ENCODE results near the gene CDNF.
"Not testable (repeated sequence)": the region's sequence is repeated elsewhere in the genome, so short reads cannot be mapped to it uniquely, and the experiment has no call there.

The CDNF gene

DNA sequence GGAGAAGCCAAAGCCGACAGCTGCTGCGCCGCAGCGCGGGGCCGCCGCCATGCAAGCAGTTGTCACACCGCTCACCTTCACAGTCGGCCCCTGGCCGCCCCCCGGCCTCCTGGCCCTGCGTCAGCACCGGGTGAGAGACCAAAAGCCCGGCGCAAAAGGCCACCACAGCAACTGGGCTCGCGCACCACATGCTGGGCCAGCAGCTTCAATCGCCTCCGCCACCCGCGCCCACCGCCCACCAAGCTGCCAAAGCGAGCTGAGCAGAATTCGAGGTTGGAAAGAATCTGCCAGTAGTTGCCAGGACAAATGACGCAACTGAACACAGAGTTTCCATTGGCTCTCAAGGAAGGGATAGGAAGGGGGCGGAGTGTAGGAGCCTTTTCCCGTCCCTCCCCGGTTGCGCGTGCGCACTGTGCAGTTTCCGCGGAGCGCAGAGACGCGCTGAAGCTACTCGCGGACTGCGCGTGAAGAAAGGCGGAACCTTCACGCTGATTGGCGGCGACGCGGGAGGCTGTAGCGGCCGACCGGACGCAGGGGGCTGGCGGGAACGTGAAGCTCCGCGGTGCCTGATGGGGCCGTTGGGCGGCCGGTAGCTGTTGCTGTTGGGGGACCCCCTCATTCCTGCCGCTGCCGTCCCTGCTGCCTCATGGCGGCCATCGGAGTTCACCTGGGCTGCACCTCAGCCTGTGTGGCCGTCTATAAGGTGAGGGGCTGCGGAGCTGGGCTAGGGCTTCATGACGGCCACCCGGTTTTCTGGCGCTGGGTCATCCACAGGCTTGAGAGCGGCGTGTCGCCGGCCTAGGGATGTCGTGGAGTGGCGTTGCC is at the start of gene CDNF, which contains the start of the genes HSPA14 and MSANTD7:
Gene CDNF, minus strand, starts transcription at position 281 of the 825 bp plus-strand sequence. Its CDS starts 91 bp downstream, at position 190.
Gene HSPA14, plus strand, starts transcription at position 550 of the 825 bp plus-strand sequence. Its CDS starts 97 bp downstream, at position 647.
Gene MSANTD7, plus strand, starts transcription at position 550 of the 825 bp plus-strand sequence. CDS start 3,979 bp downstream, outside the sequence.
- peak; percentile 84 for DNase-seq

DNA sequence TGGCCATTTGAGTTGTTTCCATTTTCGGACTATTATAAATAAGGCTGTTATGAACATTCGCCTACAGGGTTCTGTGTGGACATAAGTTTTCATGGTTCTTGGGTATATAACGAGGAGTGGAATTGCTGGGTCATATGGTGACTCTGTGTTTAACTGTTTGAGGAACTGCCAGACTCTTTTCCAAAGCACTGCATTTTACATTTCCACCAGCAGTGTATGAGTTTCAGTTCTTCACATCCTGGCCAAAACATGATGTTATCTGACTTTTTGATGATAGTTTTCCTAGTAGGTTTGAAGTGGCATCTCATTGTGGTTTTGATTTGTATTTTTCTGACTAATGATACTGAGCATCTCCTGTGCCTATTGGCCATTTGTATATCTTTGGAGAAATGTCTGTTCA is 46.2 kb upstream of the CDNF start:
- no peak for DNase-seq

- DNase-seq: no peak
These were observed 42.4 kb upstream of the CDNF start for GRCh38 chr10:14880229-14880628.

- DNase-seq: no peak
These were observed 42.0 kb upstream of the CDNF start for GRCh38 chr10:14879928-14880193.

GRCh38 chr10:14879124-14879927 is 41.5 kb upstream of the CDNF start:
- no peak for DNase-seq

DNA sequence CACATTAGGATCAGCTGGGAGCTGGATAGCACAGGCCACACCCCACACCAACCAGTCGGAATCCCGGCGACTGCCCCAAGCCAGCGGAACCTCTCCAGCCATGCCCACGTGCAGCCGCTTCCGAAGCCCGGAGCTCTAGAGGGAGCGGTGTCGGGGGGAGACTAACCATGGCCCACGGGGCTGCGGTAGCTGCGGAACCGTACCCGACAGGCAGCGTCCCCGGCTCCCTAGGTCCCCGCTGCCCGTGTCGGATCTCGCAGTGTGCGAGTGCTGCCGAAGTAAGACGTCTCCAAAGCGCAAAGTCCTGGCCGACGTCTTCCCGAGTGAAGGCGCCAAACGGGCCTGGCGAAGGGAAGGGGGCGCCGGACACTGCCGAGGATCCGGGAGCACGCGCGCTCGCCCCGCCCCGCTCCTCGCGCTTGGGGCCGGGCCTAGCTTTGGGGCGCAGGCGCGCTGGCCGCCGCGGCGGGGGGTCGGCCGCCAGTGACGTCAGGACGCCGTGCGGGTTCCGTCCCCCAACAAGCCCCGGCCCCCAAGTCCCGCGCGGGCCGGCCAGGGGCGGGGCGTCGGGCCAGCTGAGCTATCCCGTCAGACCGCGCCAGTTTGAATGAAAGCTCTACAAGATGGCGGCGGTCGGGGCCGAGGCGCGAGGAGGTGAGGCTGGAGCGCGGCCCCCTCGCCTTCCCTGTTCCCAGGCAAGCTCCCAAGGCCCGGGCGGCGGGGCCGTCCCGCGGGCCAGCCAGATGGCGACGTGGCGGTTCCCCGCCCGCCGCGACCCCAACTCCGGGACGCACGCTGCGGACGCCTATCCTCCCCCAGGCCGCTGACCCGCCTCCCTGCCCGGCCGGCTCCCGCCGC is 40.7 kb upstream of the CDNF start, which contains the start of gene SUV39H2:
Gene SUV39H2, plus strand, starts transcription at position 601 of the 858 bp plus-strand sequence. Its CDS starts 23 bp downstream, at position 624.
- peak; percentile 13 for DNase-seq

GRCh38 chr10:14876764-14877163 is 38.9 kb upstream of the CDNF start:
- DNase-seq: no peak

DNA sequence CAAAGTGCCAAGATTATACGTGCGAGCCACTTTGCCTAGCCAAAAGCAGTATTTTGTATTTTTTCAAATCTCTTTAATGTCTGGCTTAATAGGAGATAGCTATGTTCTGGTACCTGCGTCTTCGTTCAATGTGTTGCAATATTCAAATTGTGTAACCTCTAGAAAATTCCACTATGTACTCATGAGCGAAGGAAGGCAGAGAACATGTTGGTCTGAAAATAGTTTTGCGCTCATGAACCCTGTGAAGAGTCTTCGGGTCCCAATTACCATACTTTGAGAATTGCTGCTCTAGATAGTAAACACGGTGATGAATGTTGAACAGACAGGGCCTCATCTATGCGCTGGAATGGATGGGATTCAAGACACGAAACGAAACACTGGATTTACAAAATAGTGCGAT is 38.1 kb upstream of the CDNF start:
- no peak for DNase-seq

- DNase-seq: no peak
These were observed 35.4 kb upstream of the CDNF start for GRCh38 chr10:14873090-14873760.

DNA sequence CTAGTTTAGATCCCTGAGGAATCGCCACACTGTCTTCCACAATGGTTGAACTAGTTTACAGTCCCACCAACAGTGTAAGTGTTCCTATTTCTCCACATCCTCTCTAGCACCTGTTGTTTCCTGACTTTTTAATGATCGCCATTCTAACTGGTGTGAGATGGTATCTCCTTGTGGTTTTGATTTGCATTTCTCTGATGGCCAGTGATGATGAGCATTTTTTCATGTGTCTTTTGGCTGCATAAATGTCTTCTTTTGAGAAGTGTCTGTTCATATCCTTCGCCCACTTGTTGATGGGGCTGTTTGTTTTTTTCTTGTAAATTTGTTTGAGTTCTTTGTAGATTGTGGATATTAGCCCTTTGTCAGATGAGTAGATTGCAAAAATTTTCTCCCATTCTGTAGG is 27.0 kb upstream of the CDNF start:
- DNase-seq: not testable (repeated sequence)

- DNase-seq: not testable (repeated sequence)
These were observed 26.6 kb upstream of the CDNF start for GRCh38 chr10:14864466-14864865.

- no peak for DNase-seq
These were observed 23.0 kb upstream of the CDNF start for GRCh38 chr10:14860791-14861190.

DNA sequence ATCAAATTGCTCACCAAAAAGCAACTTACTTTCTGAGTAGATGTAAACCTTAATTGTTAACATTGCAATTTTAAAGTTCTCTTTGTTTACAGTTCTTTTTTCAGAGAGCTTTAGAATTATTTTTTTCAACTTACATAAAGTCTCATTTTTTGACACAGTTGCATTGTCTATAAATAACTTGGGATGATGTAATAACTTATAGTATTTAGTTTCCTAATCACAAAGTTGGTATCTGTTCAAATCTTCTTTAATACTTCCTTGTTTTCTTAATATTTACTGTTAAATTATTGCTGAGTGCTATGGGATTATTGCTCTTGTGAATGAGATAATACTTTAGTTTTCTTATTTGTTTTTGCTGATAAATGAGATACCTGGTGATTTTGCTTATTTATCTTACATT is 21.9 kb upstream of the CDNF start:
- DNase-seq: no peak

- no peak for DNase-seq
These were observed 21.2 kb upstream of the CDNF start for GRCh38 chr10:14859043-14859442.

- DNase-seq: no peak
These were observed 20.6 kb upstream of the CDNF start for GRCh38 chr10:14858338-14858960.

- no peak for DNase-seq
These were observed 17.6 kb upstream of the CDNF start for GRCh38 chr10:14855453-14855852.

- DNase-seq: no peak
These were observed 14.4 kb upstream of the CDNF start for GRCh38 chr10:14852236-14852635.

DNA sequence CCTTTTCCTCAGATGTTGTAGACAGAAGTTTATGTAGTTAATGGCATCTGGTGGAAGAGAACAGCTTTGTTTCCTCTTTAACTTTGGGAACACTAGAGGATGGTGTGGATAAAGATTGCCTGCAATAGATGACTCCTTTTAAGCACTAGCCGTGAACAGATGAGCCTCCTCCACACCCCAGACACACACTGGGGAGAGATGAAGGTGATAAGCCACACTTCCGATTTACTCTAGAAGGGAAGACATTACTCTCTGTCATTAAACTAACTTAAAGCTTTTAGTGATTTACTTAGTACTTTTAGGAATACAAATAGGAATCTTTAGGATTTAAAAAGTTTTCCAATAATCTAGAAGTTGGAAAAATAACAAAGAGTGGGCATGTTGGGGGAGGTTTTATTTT is 7.1 kb upstream of the CDNF start:
- no peak for DNase-seq

- no peak for DNase-seq
These were observed 5.6 kb upstream of the CDNF start for GRCh38 chr10:14843327-14843988.

DNA sequence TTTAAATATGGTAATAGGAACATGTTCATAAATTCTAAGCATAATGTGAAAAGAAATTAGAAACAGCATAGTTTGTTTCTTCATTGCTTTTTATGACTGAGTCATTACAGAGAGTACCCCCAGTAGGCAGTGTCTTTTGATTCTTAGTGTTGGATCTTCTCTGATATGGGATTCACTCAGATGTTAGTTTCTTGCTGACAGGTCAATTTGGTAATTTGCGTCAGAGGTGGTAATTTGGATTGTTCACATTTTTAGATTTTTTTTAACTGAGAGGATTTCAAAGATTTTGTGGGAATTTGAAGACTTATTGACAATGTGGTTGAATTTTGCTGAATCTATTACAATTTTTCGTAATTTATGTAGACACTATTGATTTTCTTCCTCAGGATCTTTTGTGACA is 2.3 kb upstream of the CDNF start:
- no peak for DNase-seq

GRCh38 chr10:14839305-14839695 is 1.5 kb upstream of the CDNF start:
- no peak for DNase-seq
